Epithelial cell of proximal tubule (primary cell): ENCODE measurements around the gene EFCC1. TPM values are rescaled to one million over a fixed set of nuclear protein-coding genes. Genes with fewer than 3 reads are reported as not detected.

ENCODE experiments used
- DNase-seq: peaks from one replicate; pipeline ENCODE4 v3.0.0-alpha.2; 2011; ENCODE audit warnings: low read depth
- H3K4me3 ChIP-seq: 2 replicates; pipeline ENCODE4 v1.5.1; 2011; ENCODE audit warnings: low read depth, mild to moderate bottlenecking, low read length
- CTCF ChIP-seq: conservative IDR thresholded peaks from 2 replicates; pipeline ENCODE4 v1.5.1; 2012; ENCODE audit warnings: low read depth, mild to moderate bottlenecking, low read length
- total RNA-seq: library from RNA; depleted of rRNA; stranded (reverse); fragments of >200 nt; gene quantifications from 2 replicates; pipeline ENCODE4 v1.2.3, GENCODE V29; 2015

Gene EFCC1
- total RNA-seq, 1 donor from 2014 or later, result not detected

GRCh38 chr3:129054605-129055104 is 53.6 kb downstream of the EFCC1 start:
- no peak for TF ChIP-seq CTCF
- no peak for DNase-seq

GRCh38 chr3:129056451-129057173 is 55.5 kb downstream of the EFCC1 start:
- TF ChIP-seq CTCF, result no peak

More at GRCh38 chr3:129054605-129055104, 53.6 kb downstream of the EFCC1 start:
- H3K4me3 ChIP-seq, result no peak overlapping the region

GRCh38 chr3:129057249-129057648 is 56.1 kb downstream of the EFCC1 start:
- TF ChIP-seq CTCF, result no peak

More at GRCh38 chr3:129056451-129057173, 55.5 kb downstream of the EFCC1 start:
- DNase-seq, result no peak
- no peak overlapping the region for H3K4me3 ChIP-seq

GRCh38 chr3:129058441-129059200 is 57.5 kb downstream of the EFCC1 start:
- peak; percentile 4 for TF ChIP-seq CTCF
- DNase-seq, result peak; percentile 25
- H3K4me3 ChIP-seq, result no peak overlapping the region

More at GRCh38 chr3:129057249-129057648, 56.1 kb downstream of the EFCC1 start:
- H3K4me3 ChIP-seq, result no peak overlapping the region
- no peak for DNase-seq

GRCh38 chr3:129059311-129059958 is 58.3 kb downstream of the EFCC1 start:
- no peak overlapping the region for H3K4me3 ChIP-seq
- no peak for TF ChIP-seq CTCF
- no peak for DNase-seq

- no peak for TF ChIP-seq CTCF
- no peak within 1 kb of the TSS for H3K4me3 ChIP-seq
Observed at GRCh38 chr3:129060276-129061022, 59.3 kb downstream of the EFCC1 start, which contains the start of gene GP9. TSS of gene GP9 (plus strand) at chr3:129060779. CDS start at chr3:129061740, 961 bp downstream.

More at GRCh38 chr3:129060276-129061022, 59.3 kb downstream of the EFCC1 start, which contains the start of gene GP9:
- DNase-seq, result no peak
